Activated CD8-positive, alpha-beta memory T cell treated with anti-CD3 and anti-CD28 coated beads, Interleukin-2, amount 50 U/mL, for 1 hour (primary cell): ENCODE measurements around the gene ALOX12B.

ENCODE experiments used
- DNase-seq: peaks from one replicate; pipeline ENCODE4 v3.0.0-alpha.2; 2020; ENCODE audit errors: extremely low read depth

The ALOX12B gene

GRCh38 chr17:8087075-8087951 is at the start of gene ALOX12B:
Gene ALOX12B, minus strand, starts transcription at chr17:8087716. Its CDS starts 274 bp downstream, at chr17:8087442.
- no peak for DNase-seq

- DNase-seq = no peak
Measured at GRCh38 chr17:8133941-8134340, 46.4 kb upstream of the ALOX12B start.

- DNase-seq = no peak
Measured at GRCh38 chr17:8133399-8133798, 45.9 kb upstream of the ALOX12B start.

GRCh38 chr17:8131844-8132441 is 44.4 kb upstream of the ALOX12B start:
- no peak for DNase-seq

GRCh38 chr17:8128125-8128784 is 40.7 kb upstream of the ALOX12B start:
- DNase-seq = no peak

GRCh38 chr17:8126491-8127066 is 39.1 kb upstream of the ALOX12B start:
- DNase-seq = no peak

- no peak for DNase-seq
Measured at GRCh38 chr17:8125947-8126490, 38.5 kb upstream of the ALOX12B start.

- peak; percentile 53 for DNase-seq
Measured at GRCh38 chr17:8125154-8125946, 37.8 kb upstream of the ALOX12B start.

GRCh38 chr17:8124350-8125153 is 37.0 kb upstream of the ALOX12B start:
- DNase-seq = no peak

- no peak for DNase-seq
Measured at GRCh38 chr17:8123695-8124349, 36.3 kb upstream of the ALOX12B start, which contains the start of gene HES7. Gene HES7, minus strand, starts transcription at chr17:8124106. Its CDS starts 22 bp downstream, at chr17:8124084.

- no peak for DNase-seq
Measured at GRCh38 chr17:8122924-8123694, 35.6 kb upstream of the ALOX12B start.

GRCh38 chr17:8122422-8122923 is 35.0 kb upstream of the ALOX12B start:
- no peak for DNase-seq

GRCh38 chr17:8121681-8122421 is 34.3 kb upstream of the ALOX12B start:
- DNase-seq = no peak

- DNase-seq = no peak
Measured at GRCh38 chr17:8121407-8121680, 33.8 kb upstream of the ALOX12B start.

GRCh38 chr17:8120520-8121406 is 33.2 kb upstream of the ALOX12B start:
- no peak for DNase-seq

- no peak for DNase-seq
Measured at GRCh38 chr17:8119581-8120519, 32.3 kb upstream of the ALOX12B start.
